ENCODE measurements around the gene PGF. TPM values are rescaled to one million over a fixed set of nuclear protein-coding genes. Genes with fewer than 3 reads are reported as not detected.

Gene PGF
- total RNA-seq, 3 donors from 2014 or later: 0.18 to 0.38 (median 0.18) TPM

GRCh38 chr14:74946659-74947281, 8.6 kb downstream of the PGF start:
- ATAC-seq (no peak), DNase-seq (no peak)
- H3K36me3 Mint-ChIP-seq (ENCODE audit: insufficient read depth): no peaks in the 10 kb centered on the region
- no peaks in the 10 kb centered on the region for H3K27me3 Mint-ChIP-seq (ENCODE audit: low read depth)
- H3K9me3 Mint-ChIP-seq: no peaks in the 10 kb centered on the region
- no peak overlapping the region for H3K4me3 Mint-ChIP-seq
- H3K4me1 Mint-ChIP-seq (ENCODE audit: low read depth): peaks cover 21% of the 10 kb centered on the region

- Mint-ChIP-seq H3K4me3 (no peak overlapping the region), H3K4me1 (ENCODE audit: low read depth) (peaks cover 28% of the 10 kb centered on the region), H3K9me3 (no peaks in the 10 kb centered on the region), H3K27me3 (ENCODE audit: low read depth) (no peaks in the 10 kb centered on the region), H3K36me3 (ENCODE audit: insufficient read depth) (no peaks in the 10 kb centered on the region)
- peak; percentile 70 for DNase-seq
- peak; percentile 59 to 71 for ATAC-seq
These were observed 9.3 kb downstream of the PGF start for GRCh38 chr14:74945852-74946658.

GRCh38 chr14:74945261-74945851, 10.0 kb downstream of the PGF start:
- Mint-ChIP-seq H3K9me3 (no peaks in the 10 kb centered on the region), H3K36me3 (ENCODE audit: insufficient read depth) (no peaks in the 10 kb centered on the region), H3K27me3 (ENCODE audit: low read depth) (no peaks in the 10 kb centered on the region), H3K4me3 (no peak overlapping the region), H3K4me1 (ENCODE audit: low read depth) (peaks cover 30% of the 10 kb centered on the region)
- DNase-seq (no peak), ATAC-seq (no peak)

GRCh38 chr14:74942608-74943007, 12.8 kb downstream of the PGF start:
- Mint-ChIP-seq H3K9me3 (peaks cover 6% of the 10 kb centered on the region), H3K4me3 (peak overlapping the region; percentile 8), H3K4me1 (ENCODE audit: low read depth) (peaks cover 43% of the 10 kb centered on the region), H3K36me3 (ENCODE audit: insufficient read depth) (no peaks in the 10 kb centered on the region), H3K27me3 (ENCODE audit: low read depth) (no peaks in the 10 kb centered on the region)
- DNase-seq (no peak), ATAC-seq (peak in 1 of 2 donors; percentile 43)

GRCh38 chr14:74942181-74942580, 13.2 kb downstream of the PGF start:
- ATAC-seq: no peak
- H3K4me1 Mint-ChIP-seq (ENCODE audit: low read depth): peaks cover 46% of the 10 kb centered on the region
- DNase-seq: no peak
- peaks cover 6% of the 10 kb centered on the region for H3K9me3 Mint-ChIP-seq
- no peaks in the 10 kb centered on the region for H3K27me3 Mint-ChIP-seq (ENCODE audit: low read depth)
- H3K36me3 Mint-ChIP-seq (ENCODE audit: insufficient read depth): no peaks in the 10 kb centered on the region
- H3K4me3 Mint-ChIP-seq: peak overlapping the region; percentile 70

- Mint-ChIP-seq H3K4me1 (ENCODE audit: low read depth) (peaks cover 50% of the 10 kb centered on the region), H3K4me3 (peak overlapping the region; percentile 70), H3K36me3 (ENCODE audit: insufficient read depth) (no peaks in the 10 kb centered on the region)
These were observed 13.7 kb downstream of the PGF start for GRCh38 chr14:74941676-74942097.

GRCh38 chr14:74940956-74941565, 14.3 kb downstream of the PGF start:
- no peak for DNase-seq

More at GRCh38 chr14:74941676-74942097, 13.7 kb downstream of the PGF start:
- peak; percentile 86 to 91 for ATAC-seq
- peaks cover 6% of the 10 kb centered on the region for H3K9me3 Mint-ChIP-seq
- H3K27me3 Mint-ChIP-seq (ENCODE audit: low read depth): no peaks in the 10 kb centered on the region
- DNase-seq: peak; percentile 45

GRCh38 chr14:74938531-74939495, 16.6 kb downstream of the PGF start:
- H3K4me3 Mint-ChIP-seq: no peak overlapping the region
- no peaks in the 10 kb centered on the region for H3K27me3 Mint-ChIP-seq (ENCODE audit: low read depth)
- peaks cover 6% of the 10 kb centered on the region for H3K9me3 Mint-ChIP-seq
- no peak for ATAC-seq
- peaks cover 45% of the 10 kb centered on the region for H3K4me1 Mint-ChIP-seq (ENCODE audit: low read depth)
- no peak for DNase-seq
- H3K36me3 Mint-ChIP-seq (ENCODE audit: insufficient read depth): no peaks in the 10 kb centered on the region

More at GRCh38 chr14:74940956-74941565, 14.3 kb downstream of the PGF start:
- H3K27me3 Mint-ChIP-seq (ENCODE audit: low read depth): no peaks in the 10 kb centered on the region
- no peaks in the 10 kb centered on the region for H3K36me3 Mint-ChIP-seq (ENCODE audit: insufficient read depth)
- peak overlapping the region; percentile 70 for H3K4me3 Mint-ChIP-seq
- no peak for ATAC-seq
- H3K4me1 Mint-ChIP-seq (ENCODE audit: low read depth): peaks cover 45% of the 10 kb centered on the region
- H3K9me3 Mint-ChIP-seq: peaks cover 6% of the 10 kb centered on the region

- peaks cover 4% of the 10 kb centered on the region for H3K27me3 Mint-ChIP-seq (ENCODE audit: low read depth)
- H3K4me3 Mint-ChIP-seq: no peak overlapping the region
- peaks cover 39% of the 10 kb centered on the region for H3K4me1 Mint-ChIP-seq (ENCODE audit: low read depth)
- no peaks in the 10 kb centered on the region for H3K36me3 Mint-ChIP-seq (ENCODE audit: insufficient read depth)
- ATAC-seq (peak in 1 of 2 donors; percentile 8), DNase-seq (no peak)
- peaks cover 6% of the 10 kb centered on the region for H3K9me3 Mint-ChIP-seq
These were observed 18.2 kb downstream of the PGF start for GRCh38 chr14:74937171-74937570.

GRCh38 chr14:74936731-74937130, 18.7 kb downstream of the PGF start:
- Mint-ChIP-seq H3K4me3 (no peak overlapping the region), H3K9me3 (peaks cover 6% of the 10 kb centered on the region), H3K4me1 (ENCODE audit: low read depth) (peaks cover 35% of the 10 kb centered on the region), H3K36me3 (ENCODE audit: insufficient read depth) (no peaks in the 10 kb centered on the region), H3K27me3 (ENCODE audit: low read depth) (peaks cover 4% of the 10 kb centered on the region)
- DNase-seq: no peak
- ATAC-seq: no peak

GRCh38 chr14:74936151-74936550, 19.2 kb downstream of the PGF start:
- DNase-seq (no peak), ATAC-seq (no peak)
- peaks cover 6% of the 10 kb centered on the region for H3K9me3 Mint-ChIP-seq
- no peaks in the 10 kb centered on the region for H3K36me3 Mint-ChIP-seq (ENCODE audit: insufficient read depth)
- H3K4me3 Mint-ChIP-seq: no peak overlapping the region
- peaks cover 29% of the 10 kb centered on the region for H3K4me1 Mint-ChIP-seq (ENCODE audit: low read depth)
- H3K27me3 Mint-ChIP-seq (ENCODE audit: low read depth): peaks cover 5% of the 10 kb centered on the region

- DNase-seq (no peak), ATAC-seq (no peak)
- Mint-ChIP-seq H3K9me3 (peaks cover 6% of the 10 kb centered on the region), H3K27me3 (ENCODE audit: low read depth) (peaks cover 5% of the 10 kb centered on the region), H3K36me3 (ENCODE audit: insufficient read depth) (no peaks in the 10 kb centered on the region), H3K4me3 (no peak overlapping the region), H3K4me1 (ENCODE audit: low read depth) (peaks cover 26% of the 10 kb centered on the region)
These were observed 20.1 kb downstream of the PGF start for GRCh38 chr14:74935360-74935680.

GRCh38 chr14:74934476-74935359, 20.7 kb downstream of the PGF start:
- H3K4me3 Mint-ChIP-seq: no peak overlapping the region
- ATAC-seq: no peak
- no peaks in the 10 kb centered on the region for H3K36me3 Mint-ChIP-seq (ENCODE audit: insufficient read depth)
- peaks cover 6% of the 10 kb centered on the region for H3K9me3 Mint-ChIP-seq
- DNase-seq: no peak
- peaks cover 21% of the 10 kb centered on the region for H3K4me1 Mint-ChIP-seq (ENCODE audit: low read depth)
- peaks cover 5% of the 10 kb centered on the region for H3K27me3 Mint-ChIP-seq (ENCODE audit: low read depth)
